ENCODE measurements around the gene PIPOX.
"Not testable (repeated sequence)": the region's sequence is repeated elsewhere in the genome, so short reads cannot be mapped to it uniquely, and the experiment has no call there.

The PIPOX gene

DNA sequence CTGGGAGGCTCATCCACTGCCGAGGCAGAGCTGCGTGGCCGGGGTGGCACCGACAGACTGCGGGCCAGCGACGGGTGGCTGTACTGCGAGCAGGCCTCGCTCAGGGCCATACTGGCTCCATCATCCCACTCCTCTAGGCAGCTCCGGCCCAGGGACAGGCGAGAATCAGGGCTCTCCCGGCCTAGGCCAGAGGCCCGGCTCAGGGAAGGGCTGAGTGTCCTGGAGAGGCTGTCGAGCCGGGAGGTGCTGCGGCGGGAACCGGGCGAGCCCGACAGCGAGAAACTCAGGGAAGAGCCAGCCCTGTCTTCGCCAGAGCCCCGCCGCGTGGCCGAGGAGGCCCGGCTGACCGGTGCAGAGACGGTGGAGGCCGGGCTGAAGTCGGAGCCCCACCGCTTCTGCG lies 37.4 kb downstream of the PIPOX start:
- Histone ChIP-seq H3K36me3 (peaks cover 96% of the 10 kb centered on the region), H3K4me1 (ENCODE audit: control insufficient read depth in 1 of 2, insufficient read depth in 1 of 2, low read depth in 1 of 2, low read length in 1 of 2) (no peaks in the 10 kb centered on the region), H3K4me3 (ENCODE audit: low read depth in 1 of 2, low read length in 1 of 2) (no peak overlapping the region), H3K9me3 (no peaks in the 10 kb centered on the region), H3K27me3 (no peaks in the 10 kb centered on the region), H3K27ac (no peak overlapping the region)
- TF ChIP-seq, protein P1, sequence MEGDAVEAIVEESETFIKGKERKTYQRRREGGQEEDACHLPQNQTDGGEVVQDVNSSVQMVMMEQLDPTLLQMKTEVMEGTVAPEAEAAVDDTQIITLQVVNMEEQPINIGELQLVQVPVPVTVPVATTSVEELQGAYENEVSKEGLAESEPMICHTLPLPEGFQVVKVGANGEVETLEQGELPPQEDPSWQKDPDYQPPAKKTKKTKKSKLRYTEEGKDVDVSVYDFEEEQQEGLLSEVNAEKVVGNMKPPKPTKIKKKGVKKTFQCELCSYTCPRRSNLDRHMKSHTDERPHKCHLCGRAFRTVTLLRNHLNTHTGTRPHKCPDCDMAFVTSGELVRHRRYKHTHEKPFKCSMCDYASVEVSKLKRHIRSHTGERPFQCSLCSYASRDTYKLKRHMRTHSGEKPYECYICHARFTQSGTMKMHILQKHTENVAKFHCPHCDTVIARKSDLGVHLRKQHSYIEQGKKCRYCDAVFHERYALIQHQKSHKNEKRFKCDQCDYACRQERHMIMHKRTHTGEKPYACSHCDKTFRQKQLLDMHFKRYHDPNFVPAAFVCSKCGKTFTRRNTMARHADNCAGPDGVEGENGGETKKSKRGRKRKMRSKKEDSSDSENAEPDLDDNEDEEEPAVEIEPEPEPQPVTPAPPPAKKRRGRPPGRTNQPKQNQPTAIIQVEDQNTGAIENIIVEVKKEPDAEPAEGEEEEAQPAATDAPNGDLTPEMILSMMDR (IDR thresholded peaks at IDR 0.05) = no peak

DNA sequence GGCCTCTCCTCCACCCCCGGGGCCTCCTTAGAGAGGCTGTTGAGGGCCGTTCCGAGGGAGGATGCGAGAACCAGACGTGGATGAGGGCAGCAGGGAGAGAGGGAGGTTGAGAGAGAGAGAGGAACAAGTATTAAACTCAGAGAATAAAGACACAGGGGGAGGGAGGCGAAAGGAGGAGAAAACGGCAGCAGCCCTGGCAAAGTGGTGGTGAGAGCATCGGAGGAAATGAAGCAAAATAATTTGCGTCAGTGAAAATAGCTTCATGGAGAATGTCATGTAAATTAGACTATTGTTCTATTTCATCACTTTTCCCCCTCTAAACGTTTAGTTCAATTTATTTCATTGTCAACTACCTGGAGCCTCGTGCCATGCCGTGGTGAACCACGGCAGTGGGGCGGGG lies 38.0 kb downstream of the PIPOX start:
- TF ChIP-seq, protein P1 (IDR thresholded peaks at IDR 0.05) = no peak
- no peak overlapping the region for H3K4me3 ChIP-seq (ENCODE audit: low read depth in 1 of 2, low read length in 1 of 2)
- H3K36me3 ChIP-seq = peaks cover 96% of the 10 kb centered on the region
- no peak overlapping the region for H3K27ac ChIP-seq
- H3K27me3 ChIP-seq = no peaks in the 10 kb centered on the region
- H3K4me1 ChIP-seq (ENCODE audit: control insufficient read depth in 1 of 2, insufficient read depth in 1 of 2, low read depth in 1 of 2, low read length in 1 of 2) = no peaks in the 10 kb centered on the region
- no peaks in the 10 kb centered on the region for H3K9me3 ChIP-seq

DNA sequence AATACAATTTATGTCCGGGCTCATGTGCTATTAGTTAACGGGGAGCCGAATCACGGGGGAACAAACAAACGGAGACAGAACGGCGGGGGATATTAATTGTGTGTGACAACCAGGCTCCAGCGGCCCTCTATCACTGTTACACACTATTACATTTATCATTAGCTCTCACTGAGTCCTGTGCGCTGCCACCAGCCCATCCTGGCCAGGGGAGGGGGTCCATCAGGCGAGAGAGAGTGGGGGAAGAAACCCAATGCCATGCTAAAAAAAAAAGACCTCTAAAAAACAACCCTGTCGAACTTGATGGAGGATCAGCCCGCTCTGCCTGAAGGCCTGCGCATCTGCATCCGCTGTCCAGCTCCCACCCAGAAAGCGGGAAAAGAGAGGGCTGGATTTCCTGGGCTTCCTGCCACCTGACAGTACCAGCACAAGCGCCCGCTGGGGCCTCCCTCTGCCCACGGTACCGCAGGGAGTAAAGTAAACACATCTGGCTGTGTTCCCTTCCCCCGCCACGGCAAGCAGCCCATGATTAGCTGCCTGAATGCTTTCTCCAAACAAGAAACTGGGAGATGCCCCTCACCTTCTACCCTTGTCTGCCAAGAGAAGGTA lies 41.7 kb downstream of the PIPOX start:
- Histone ChIP-seq H3K36me3 (peaks cover 100% of the 10 kb centered on the region), H3K4me1 (ENCODE audit: control insufficient read depth in 1 of 2, insufficient read depth in 1 of 2, low read depth in 1 of 2, low read length in 1 of 2) (no peaks in the 10 kb centered on the region), H3K27ac (no peak overlapping the region), H3K4me3 (ENCODE audit: low read depth in 1 of 2, low read length in 1 of 2) (no peak overlapping the region), H3K27me3 (no peaks in the 10 kb centered on the region), H3K9me3 (no peaks in the 10 kb centered on the region)
- TF ChIP-seq, protein P1 (IDR thresholded peaks at IDR 0.05) = no peak

DNA sequence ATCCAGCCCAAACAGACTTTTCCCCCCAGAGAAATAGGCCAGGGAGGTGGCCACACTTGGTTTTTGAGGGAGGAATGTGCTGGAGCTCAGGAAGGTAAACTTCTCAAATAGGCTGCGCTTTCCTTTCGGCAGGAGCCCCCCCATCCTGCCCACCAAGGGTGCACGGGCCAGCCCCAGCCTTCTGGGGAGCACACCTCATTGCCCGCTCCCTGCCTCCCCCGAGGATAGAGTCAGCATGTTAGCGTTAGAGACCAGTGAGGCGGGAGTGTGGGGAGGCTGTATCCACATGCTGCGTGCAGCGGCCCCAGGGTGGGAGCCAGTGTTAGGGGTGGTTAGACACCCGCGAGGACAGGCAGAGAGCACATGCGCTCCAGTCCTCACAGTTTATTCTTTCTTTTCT lies 42.3 kb downstream of the PIPOX start:
- no peak overlapping the region for H3K4me3 ChIP-seq (ENCODE audit: low read depth in 1 of 2, low read length in 1 of 2)
- no peaks in the 10 kb centered on the region for H3K27me3 ChIP-seq
- H3K9me3 ChIP-seq = no peaks in the 10 kb centered on the region
- no peak overlapping the region for H3K27ac ChIP-seq
- TF ChIP-seq, protein P1 (IDR thresholded peaks at IDR 0.05) = no peak
- peaks cover 100% of the 10 kb centered on the region for H3K36me3 ChIP-seq
- no peaks in the 10 kb centered on the region for H3K4me1 ChIP-seq (ENCODE audit: control insufficient read depth in 1 of 2, insufficient read depth in 1 of 2, low read depth in 1 of 2, low read length in 1 of 2)

DNA sequence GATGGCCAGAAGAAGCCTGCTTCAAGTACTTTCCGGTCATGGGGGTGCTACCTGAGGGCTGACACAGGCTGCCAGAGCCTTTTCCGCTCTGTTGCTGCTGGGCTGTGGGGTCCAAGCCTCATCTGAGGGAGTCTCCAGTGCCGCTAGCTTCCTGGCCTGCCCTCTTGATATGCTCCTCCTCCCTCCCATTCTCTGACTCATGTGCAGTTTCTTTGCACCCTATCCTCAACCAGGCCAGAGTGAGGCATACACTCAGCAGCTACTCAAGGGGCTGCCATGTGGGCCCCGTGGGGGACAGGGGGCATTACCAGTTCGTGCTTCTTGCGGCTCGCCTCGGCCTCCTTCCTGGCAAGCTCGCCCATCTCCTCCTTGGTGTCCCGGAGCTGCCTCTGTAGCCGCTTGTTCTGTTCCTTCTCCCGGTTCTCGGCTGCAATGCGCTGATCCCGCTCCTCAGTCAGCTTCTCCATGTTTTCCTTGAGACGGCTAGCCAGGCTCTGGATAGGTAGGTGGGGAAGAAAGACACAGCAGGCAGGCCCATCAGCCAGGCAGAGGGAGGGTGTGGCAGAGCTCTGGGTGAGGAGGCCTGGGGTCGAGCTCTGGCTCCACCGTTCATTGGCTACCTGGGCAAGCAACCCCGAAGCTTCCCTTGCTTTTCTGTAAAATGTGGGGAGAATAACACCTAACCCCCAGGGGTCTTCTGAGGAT lies 43.8 kb downstream of the PIPOX start:
- no peaks in the 10 kb centered on the region for H3K9me3 ChIP-seq
- peaks cover 100% of the 10 kb centered on the region for H3K36me3 ChIP-seq
- TF ChIP-seq, protein P1 (IDR thresholded peaks at IDR 0.05) = no peak
- H3K4me3 ChIP-seq (ENCODE audit: low read depth in 1 of 2, low read length in 1 of 2) = no peak overlapping the region
- H3K4me1 ChIP-seq (ENCODE audit: control insufficient read depth in 1 of 2, insufficient read depth in 1 of 2, low read depth in 1 of 2, low read length in 1 of 2) = no peaks in the 10 kb centered on the region
- H3K27me3 ChIP-seq = no peaks in the 10 kb centered on the region
- H3K27ac ChIP-seq = no peak overlapping the region

DNA sequence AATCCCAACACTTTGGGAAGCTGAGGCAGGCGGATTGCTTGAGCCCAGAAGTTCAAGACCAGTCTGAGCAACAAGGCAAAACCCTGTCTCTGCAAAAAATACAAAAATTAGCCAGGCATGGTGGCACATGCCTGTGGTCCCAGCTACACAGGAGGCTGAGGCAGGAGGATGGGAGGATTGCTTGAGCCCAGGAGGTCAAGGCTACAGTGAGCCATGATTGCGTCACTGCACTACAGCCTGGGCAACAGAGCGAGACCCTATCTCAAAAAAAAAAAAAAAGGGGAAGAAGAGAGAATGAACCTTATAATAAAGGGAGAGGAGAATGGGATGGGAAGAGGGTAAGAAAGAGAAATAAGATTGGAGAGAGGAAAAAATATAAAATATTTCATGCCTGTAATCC lies 45.8 kb downstream of the PIPOX start:
- peaks cover 100% of the 10 kb centered on the region for H3K36me3 ChIP-seq
- not testable (repeated sequence) for H3K27ac ChIP-seq; H3K4me1 ChIP-seq (ENCODE audit: control insufficient read depth in 1 of 2, insufficient read depth in 1 of 2, low read depth in 1 of 2, low read length in 1 of 2); H3K9me3 ChIP-seq; H3K27me3 ChIP-seq; H3K4me3 ChIP-seq (ENCODE audit: low read depth in 1 of 2, low read length in 1 of 2)
